Spleen (tissue), 11 donors: ENCODE data around the gene ALG6. TPM values are rescaled to one million over a fixed set of nuclear protein-coding genes. Genes with fewer than 3 reads are reported as not detected.

ENCODE experiments used
- DNase-seq: peaks from one replicate; pipeline ENCODE4 v3.0.0-alpha.2; 2020
- H3K27ac ChIP-seq, 8 donors: fragments of 200-600 bp; sonication (generic) in 7 of 8; 1 replicate in 4 of 8; 2 replicates in 4 of 8; pipeline versions ENCODE4 v1.5.0 to v1.8.0; 2016 to 2021; ENCODE audit warnings: inconsistent platforms in 4 of 8, mild to moderate bottlenecking in 4 of 8, moderate library complexity in 1 of 8
- H3K27me3 ChIP-seq, 7 donors: fragments of 200-600 bp; sonication (generic) in 6 of 7; replicated peaks in 1 of 7; 1 replicate in 4 of 7; 2 replicates in 3 of 7; pipeline versions ENCODE4 v1.5.0 to v1.8.0; 2016 to 2021; ENCODE audit warnings: inconsistent platforms in 3 of 7, mild to moderate bottlenecking in 1 of 7
- H3K36me3 ChIP-seq, 6 donors: fragments of 200-600 bp; sonication (generic) in 5 of 6; 1 replicate in 4 of 6; 2 replicates in 2 of 6; pipeline versions ENCODE4 v1.5.0 to v1.8.0; 2016 to 2021; ENCODE audit warnings: inconsistent platforms in 2 of 6
- H3K4me1 ChIP-seq, 6 donors: fragments of 200-600 bp; sonication (generic) in 5 of 6; 1 replicate in 3 of 6; 2 replicates in 3 of 6; pipeline versions ENCODE4 v1.5.0 to v1.8.0; 2016 to 2021; ENCODE audit warnings: inconsistent platforms in 3 of 6
- H3K4me3 ChIP-seq, 8 donors: fragments of 200-600 bp; sonication (generic) in 7 of 8; 1 replicate in 4 of 8; 2 replicates in 4 of 8; pipeline versions ENCODE4 v1.5.0 to v1.8.0; 2016 to 2021; ENCODE audit warnings: inconsistent platforms in 4 of 8, mild to moderate bottlenecking in 4 of 8, moderate library complexity in 2 of 8
- H3K9me3 ChIP-seq, 8 donors: fragments of 200-600 bp; sonication (generic) in 7 of 8; 1 replicate in 4 of 8; 2 replicates in 4 of 8; pipeline versions ENCODE4 v1.5.0 to v1.8.0; 2016 to 2021; ENCODE audit warnings: inconsistent platforms in 4 of 8
- CTCF ChIP-seq, 11 experiments: fragments of 200-600 bp in 7 of 11; fragments of 450-650 bp in 4 of 11; sonication (generic) in 4 of 11; IDR thresholded peaks in 8 of 11; conservative IDR thresholded peaks in 3 of 11; 1 replicate in 7 of 11; 2 replicates in 4 of 11; pipeline versions ENCODE4 v1.4.0 to v1.8.0; 2016 to 2021; ENCODE audit warnings: antibody characterized with exemption in 11 of 11, inconsistent platforms in 4 of 11, mild to moderate bottlenecking in 1 of 11
- POLR2A ChIP-seq, 3 donors: fragments of 450-650 bp; IDR thresholded peaks; one replicate each; pipeline ENCODE4 v1.5.1; 2017; ENCODE audit warnings: antibody characterized with exemption in 3 of 3, mild to moderate bottlenecking in 1 of 3
- POLR2AphosphoS5 ChIP-seq, 3 donors: sonication (generic); formaldehyde crosslinking; IDR thresholded peaks; one replicate each; pipeline ENCODE4 v1.5.1; 2017; ENCODE audit warnings: antibody characterized with exemption in 3 of 3
- WGBS, 5 donors: extraction: QIAGEN DNeasy Blood & Tissue Kit in 3 of 5; methylation state at CpG; one replicate each; pipeline versions ENCODE4 v1.1.5 to v1.1.7; 2013 to 2018; 5-methylcytosine and 5-hydroxymethylcytosine counted together
- intact Hi-C: fragments of 100-400 bp; cut with DNase I; formaldehyde crosslinking; loops from one replicate; pipeline ENCODE4 v1.15.0; 2023; ENCODE audit warnings: low total_unique reads
- polyA plus RNA-seq, 3 donors: library from polyadenylated mRNA; stranded (reverse); fragments of 200-250 nt; gene quantifications; one replicate each; pipeline ENCODE4 v1.2.1, GENCODE V29; 2013
- total RNA-seq, 7 donors: library from RNA; depleted of rRNA in 3 of 7; stranded (reverse); fragments of >200 nt in 3 of 7; fragmentation: NEBNext Ultra II Directional in 4 of 7; extraction: Animal tissue kit (Norgen Biotek cat#: 25700) in 4 of 7; gene quantifications; one replicate each; pipeline versions ENCODE4 v1.1.0 to v1.2.1, GENCODE V29; 2016 to 2021
- donor health status: healthy with polysubstance abuse.
- donor health status: DM: no; HTN: no; CAD: no; lungs with moderate emphysema.
- donor health status: DM: no; HTN: no; CAD: no.
- donor health status: Bipolar disorder and iron deficiency.
- donor health status: healthy.
- donor health status: DM: no; HTN: no; CAD: no.
- donor health status: DM: yes; HTN: yes; CAD: no.

Gene ALG6
- total and polyA plus RNA-seq, 10 donors = 14.5 to 29.4 (median 18.4) TPM

GRCh38 chr1:63379583-63379982, 12.2 kb downstream of the ALG6 start:
- no peaks in the 10 kb centered on the region for H3K4me1 ChIP-seq
- no peak for TF ChIP-seq POLR2AphosphoS5 (IDR thresholded peaks at IDR 0.05)
- no peak for TF ChIP-seq CTCF (IDR thresholded peaks at IDR 0.05 in 8 of 11, conservative IDR thresholded peaks at IDR 0.05 in 3 of 11)
- TF ChIP-seq POLR2A (IDR thresholded peaks at IDR 0.05) = no peak
- H3K36me3 ChIP-seq = peaks cover 0 to 53% (median 5%) of the 10 kb centered on the region in 6 donors
- H3K27ac ChIP-seq = no peak overlapping the region
- intact Hi-C loops = no loop called here
- no peaks in the 10 kb centered on the region for H3K9me3 ChIP-seq
- H3K4me3 ChIP-seq = no peak overlapping the region
- DNase-seq = no peak
- 94 to 99% (median 96%) methylated on average over 2 of the region's 2 CpGs for WGBS, 5 donors
- H3K27me3 ChIP-seq = no peaks in the 10 kb centered on the region

- WGBS, 5 donors = 88 to 100% (median 96%) methylated on average over 1 of the region's 1 CpG
Observed at GRCh38 chr1:63381741-63382140, 14.3 kb downstream of the ALG6 start.

GRCh38 chr1:63401945-63402344, 34.5 kb downstream of the ALG6 start:
- no peak for DNase-seq
- peaks cover 0 to 93% (median 29%) of the 10 kb centered on the region in 6 donors for H3K36me3 ChIP-seq
- intact Hi-C loops = no loop called here
- no peak overlapping the region for H3K4me3 ChIP-seq
- no peak overlapping the region for H3K27ac ChIP-seq
- 71 to 99% (median 86%) methylated on average over 4 of the region's 4 CpGs for WGBS, 5 donors
- TF ChIP-seq POLR2AphosphoS5 (IDR thresholded peaks at IDR 0.05) (no peak), POLR2A (IDR thresholded peaks at IDR 0.05) (no peak), CTCF (IDR thresholded peaks at IDR 0.05 in 8 of 11, conservative IDR thresholded peaks at IDR 0.05 in 3 of 11) (no peak)
- H3K4me1 ChIP-seq = no peaks in the 10 kb centered on the region
- H3K9me3 ChIP-seq = no peaks in the 10 kb centered on the region
- no peaks in the 10 kb centered on the region for H3K27me3 ChIP-seq

More at GRCh38 chr1:63381741-63382140, 14.3 kb downstream of the ALG6 start:
- no peak overlapping the region for H3K27ac ChIP-seq
- intact Hi-C loops = no loop called here
- TF ChIP-seq POLR2A (IDR thresholded peaks at IDR 0.05) (no peak), POLR2AphosphoS5 (IDR thresholded peaks at IDR 0.05) (no peak), CTCF (IDR thresholded peaks at IDR 0.05 in 8 of 11, conservative IDR thresholded peaks at IDR 0.05 in 3 of 11) (no peak)
- no peaks in the 10 kb centered on the region for H3K9me3 ChIP-seq
- H3K36me3 ChIP-seq = peaks cover 0 to 32% (median 5%) of the 10 kb centered on the region in 6 donors
- no peaks in the 10 kb centered on the region for H3K27me3 ChIP-seq
- H3K4me3 ChIP-seq = no peak overlapping the region
- H3K4me1 ChIP-seq = no peaks in the 10 kb centered on the region
- DNase-seq = no peak

GRCh38 chr1:63403386-63403785, 36.0 kb downstream of the ALG6 start:
- no peak overlapping the region for H3K4me3 ChIP-seq
- no peaks in the 10 kb centered on the region for H3K9me3 ChIP-seq
- DNase-seq = no peak
- WGBS, 5 donors = 21 to 51% (median 34%) methylated on average over 3 of the region's 3 CpGs
- H3K27me3 ChIP-seq = no peaks in the 10 kb centered on the region
- H3K36me3 ChIP-seq = peaks cover 0 to 93% (median 20%) of the 10 kb centered on the region in 6 donors
- intact Hi-C loops = no loop called here
- TF ChIP-seq POLR2A (IDR thresholded peaks at IDR 0.05) (no peak), POLR2AphosphoS5 (IDR thresholded peaks at IDR 0.05) (no peak), CTCF (IDR thresholded peaks at IDR 0.05 in 8 of 11, conservative IDR thresholded peaks at IDR 0.05 in 3 of 11) (no peak)
- H3K4me1 ChIP-seq = no peaks in the 10 kb centered on the region
- H3K27ac ChIP-seq = no peak overlapping the region
